DOHH2 (cell line): ENCODE results near the gene PDLIM1.
"Not testable (repeated sequence)": the region's sequence is repeated elsewhere in the genome, so short reads cannot be mapped to it uniquely, and the experiment has no call there.

ENCODE experiments used
- H3F3A ChIP-seq: fragments of 200-600 bp; sonication (generic), shearing (Covaris generic); 2 replicates; pipeline ENCODE4 v1.6.0; 2016; ENCODE audit warnings: antibody characterized with exemption, mild to moderate bottlenecking; ENCODE audit not compliant: control insufficient read depth, insufficient read depth
- H3K27ac ChIP-seq: fragments of 200-600 bp; sonication (generic); 2 replicates; pipeline ENCODE4 v1.5.1; 2014; ENCODE audit warnings: low read depth, mild to moderate bottlenecking, low read length, moderate library complexity
- H3K27me3 ChIP-seq: fragments of 200-600 bp; sonication (generic); 2 replicates; pipeline ENCODE4 v1.6.1; 2014; ENCODE audit warnings: mild to moderate bottlenecking, low read length, mixed read lengths; ENCODE audit not compliant: control insufficient read depth
- H3K36me3 ChIP-seq: fragments of 200-600 bp; sonication (generic); 2 replicates; pipeline ENCODE4 v1.6.1; 2014; ENCODE audit warnings: mild to moderate bottlenecking, low read length, moderate library complexity, mixed read lengths; ENCODE audit not compliant: control insufficient read depth
- H3K4me1 ChIP-seq: fragments of 200-600 bp; sonication (generic); 2 replicates; pipeline ENCODE4 v1.6.1; 2014; ENCODE audit warnings: mild to moderate bottlenecking, low read length, mixed read lengths; ENCODE audit not compliant: control insufficient read depth
- H3K4me2 ChIP-seq: fragments of 200-600 bp; sonication (generic); 2 replicates; pipeline ENCODE4 v1.6.0; 2014; ENCODE audit warnings: mild to moderate bottlenecking, low read length, moderate library complexity
- H3K4me3 ChIP-seq: fragments of 200-600 bp; sonication (generic); 2 replicates; pipeline ENCODE4 v1.5.1; 2014; ENCODE audit warnings: mild to moderate bottlenecking, low read length, mixed read lengths
- H3K79me2 ChIP-seq: fragments of 200-600 bp; sonication (generic); 2 replicates; pipeline ENCODE4 v1.6.1; 2014; ENCODE audit warnings: mild to moderate bottlenecking, low read length, mixed read lengths; ENCODE audit not compliant: control insufficient read depth
- H3K9me2 ChIP-seq: fragments of 200-600 bp; sonication (generic); replicated peaks from 2 replicates; pipeline ENCODE4 v1.6.1; 2014; ENCODE audit warnings: mild to moderate bottlenecking, low read length, mixed read lengths; ENCODE audit not compliant: control insufficient read depth
- H3K9me3 ChIP-seq: fragments of 200-600 bp; sonication (generic); 2 replicates; pipeline ENCODE4 v1.6.1; 2014; ENCODE audit warnings: antibody characterized with exemption, low read length, mixed read lengths; ENCODE audit not compliant: control insufficient read depth, insufficient read depth
- H4K20me1 ChIP-seq: fragments of 200-600 bp; sonication (generic); 2 replicates; pipeline ENCODE4 v1.6.0; 2014; ENCODE audit warnings: low read depth, mild to moderate bottlenecking, antibody characterized with exemption, low read length, moderate library complexity; ENCODE audit not compliant: control insufficient read depth, insufficient read depth
- EZH2phosphoT487 ChIP-seq: fragments of 200-600 bp; sonication (generic); IDR thresholded peaks from 2 replicates; pipeline ENCODE4 v1.6.1; 2017; ENCODE audit warnings: borderline replicate concordance, mild to moderate bottlenecking, antibody characterized with exemption, low read length, moderate library complexity, mixed read lengths
- TF ChIP-seq, protein P1 (sequence below): fragments of 200-600 bp; sonication (generic); IDR thresholded peaks from one replicate; pipeline ENCODE4 v1.5.1; 2014; ENCODE audit warnings: antibody characterized with exemption, mild to moderate bottlenecking, low read depth, low read length; ENCODE audit not compliant: poor library complexity, severe bottlenecking

The PDLIM1 gene

DNA sequence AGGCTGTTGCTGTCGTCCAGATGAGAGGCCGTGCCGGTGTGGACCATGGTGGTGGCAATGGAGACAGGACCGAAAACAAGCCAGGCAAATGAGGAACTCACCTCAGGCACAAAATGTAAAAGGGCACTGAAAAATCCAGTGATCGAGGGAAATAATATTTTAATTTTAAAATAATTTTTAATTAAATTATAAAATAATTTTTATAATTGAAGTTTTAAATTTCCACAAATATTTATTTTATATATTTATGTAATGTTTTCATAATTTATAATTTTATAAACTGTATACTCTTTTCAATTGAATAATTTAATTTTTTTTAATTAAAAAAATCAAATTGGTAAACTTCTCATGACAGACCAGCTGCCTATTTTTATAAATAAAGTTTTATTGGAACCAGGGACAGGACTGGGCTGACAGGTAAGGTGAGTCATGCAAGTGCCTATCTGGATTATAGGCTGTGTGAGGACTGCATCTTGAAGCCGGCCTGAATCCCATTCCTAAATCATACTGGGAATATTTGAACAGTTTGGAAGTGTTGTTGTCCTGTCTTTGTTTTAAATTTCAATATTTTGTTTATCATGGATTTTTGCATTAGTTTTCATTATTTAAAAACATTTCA is 81.2 kb downstream of the PDLIM1 start:
- Histone ChIP-seq H3K4me3 (no peak overlapping the region), H3K4me2 (no peak overlapping the region), H4K20me1 (no peaks in the 10 kb centered on the region), H3K36me3 (no peaks in the 10 kb centered on the region), H3K9me3 (no peaks in the 10 kb centered on the region), H3F3A (no peaks in the 10 kb centered on the region), H3K79me2 (no peaks in the 10 kb centered on the region), H3K4me1 (no peaks in the 10 kb centered on the region), H3K9me2 (no peaks in the 10 kb centered on the region), H3K27ac (no peak overlapping the region), H3K27me3 (no peaks in the 10 kb centered on the region; the same call in 1 of the 2 replicates)
- TF ChIP-seq, protein P1, sequence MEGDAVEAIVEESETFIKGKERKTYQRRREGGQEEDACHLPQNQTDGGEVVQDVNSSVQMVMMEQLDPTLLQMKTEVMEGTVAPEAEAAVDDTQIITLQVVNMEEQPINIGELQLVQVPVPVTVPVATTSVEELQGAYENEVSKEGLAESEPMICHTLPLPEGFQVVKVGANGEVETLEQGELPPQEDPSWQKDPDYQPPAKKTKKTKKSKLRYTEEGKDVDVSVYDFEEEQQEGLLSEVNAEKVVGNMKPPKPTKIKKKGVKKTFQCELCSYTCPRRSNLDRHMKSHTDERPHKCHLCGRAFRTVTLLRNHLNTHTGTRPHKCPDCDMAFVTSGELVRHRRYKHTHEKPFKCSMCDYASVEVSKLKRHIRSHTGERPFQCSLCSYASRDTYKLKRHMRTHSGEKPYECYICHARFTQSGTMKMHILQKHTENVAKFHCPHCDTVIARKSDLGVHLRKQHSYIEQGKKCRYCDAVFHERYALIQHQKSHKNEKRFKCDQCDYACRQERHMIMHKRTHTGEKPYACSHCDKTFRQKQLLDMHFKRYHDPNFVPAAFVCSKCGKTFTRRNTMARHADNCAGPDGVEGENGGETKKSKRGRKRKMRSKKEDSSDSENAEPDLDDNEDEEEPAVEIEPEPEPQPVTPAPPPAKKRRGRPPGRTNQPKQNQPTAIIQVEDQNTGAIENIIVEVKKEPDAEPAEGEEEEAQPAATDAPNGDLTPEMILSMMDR: no peak
- TF ChIP-seq EZH2phosphoT487: no peak

DNA sequence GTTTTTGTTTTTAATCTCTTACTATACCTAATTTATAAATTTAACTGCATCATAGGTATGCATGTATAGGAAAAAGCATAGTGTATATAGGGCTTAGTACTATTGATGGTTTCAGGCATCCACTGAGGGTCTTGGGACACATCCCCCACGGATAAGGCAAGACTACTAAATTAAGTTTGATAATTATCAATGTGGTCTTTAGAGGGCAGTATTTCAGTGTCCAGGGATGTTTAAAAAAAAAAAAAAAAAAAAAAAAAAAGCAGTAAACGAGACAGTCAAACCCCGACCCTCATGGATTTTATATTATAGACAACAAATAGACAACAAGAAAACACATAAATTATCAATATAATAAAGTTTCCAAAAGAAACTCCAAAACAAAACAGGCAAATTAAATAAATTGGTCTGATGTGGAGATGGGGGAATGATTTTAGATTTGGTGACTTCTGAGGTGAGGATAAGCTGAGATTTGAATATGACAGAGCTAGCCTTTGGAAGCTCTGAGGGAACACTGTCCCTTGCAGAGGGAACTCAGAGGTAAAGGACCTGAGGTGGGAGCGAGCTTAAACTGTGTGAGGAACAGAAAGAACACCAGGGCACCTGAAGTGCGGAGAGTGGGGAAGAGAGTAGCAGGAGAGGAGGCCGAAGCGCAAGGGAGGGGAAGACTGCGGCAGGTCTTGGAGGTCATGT is 82.0 kb downstream of the PDLIM1 start:
- no peaks in the 10 kb centered on the region for H3K79me2 ChIP-seq
- no peak overlapping the region for H3K27ac ChIP-seq
- no peaks in the 10 kb centered on the region for H4K20me1 ChIP-seq
- no peaks in the 10 kb centered on the region for H3K4me1 ChIP-seq
- H3F3A ChIP-seq: no peaks in the 10 kb centered on the region
- no peaks in the 10 kb centered on the region for H3K9me2 ChIP-seq
- no peak overlapping the region for H3K4me2 ChIP-seq
- H3K9me3 ChIP-seq: no peaks in the 10 kb centered on the region
- no peaks in the 10 kb centered on the region; the same call in 1 of the 2 replicates for H3K27me3 ChIP-seq
- no peak overlapping the region for H3K4me3 ChIP-seq
- TF ChIP-seq, protein P1: no peak
- TF ChIP-seq EZH2phosphoT487: no peak
- H3K36me3 ChIP-seq: no peaks in the 10 kb centered on the region

DNA sequence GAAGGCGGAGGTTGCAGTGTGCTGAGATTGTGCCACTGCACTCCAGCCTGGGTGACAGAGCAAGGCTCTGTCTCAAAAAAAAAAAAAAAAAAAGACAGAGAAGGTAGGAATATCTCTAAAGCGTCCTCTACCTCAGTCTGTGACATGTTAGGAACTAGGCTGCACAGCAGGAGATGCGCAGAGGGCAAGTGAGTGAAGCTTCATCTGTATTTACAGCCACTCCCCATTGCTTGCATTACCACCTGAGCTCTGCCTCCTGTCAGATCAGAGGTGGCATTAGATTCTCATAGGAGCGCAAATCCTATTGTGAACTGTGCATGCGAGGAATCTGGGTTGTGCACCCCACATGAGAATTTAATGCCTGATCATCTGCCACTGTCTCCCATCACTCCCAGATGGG is 87.9 kb downstream of the PDLIM1 start:
- not testable (repeated sequence) for H3K4me3 ChIP-seq, H3K4me2 ChIP-seq, H3K36me3 ChIP-seq, H3K4me1 ChIP-seq, H3K27ac ChIP-seq, H4K20me1 ChIP-seq, H3F3A ChIP-seq, H3K27me3 ChIP-seq, H3K9me2 ChIP-seq, H3K79me2 ChIP-seq, H3K9me3 ChIP-seq

DNA sequence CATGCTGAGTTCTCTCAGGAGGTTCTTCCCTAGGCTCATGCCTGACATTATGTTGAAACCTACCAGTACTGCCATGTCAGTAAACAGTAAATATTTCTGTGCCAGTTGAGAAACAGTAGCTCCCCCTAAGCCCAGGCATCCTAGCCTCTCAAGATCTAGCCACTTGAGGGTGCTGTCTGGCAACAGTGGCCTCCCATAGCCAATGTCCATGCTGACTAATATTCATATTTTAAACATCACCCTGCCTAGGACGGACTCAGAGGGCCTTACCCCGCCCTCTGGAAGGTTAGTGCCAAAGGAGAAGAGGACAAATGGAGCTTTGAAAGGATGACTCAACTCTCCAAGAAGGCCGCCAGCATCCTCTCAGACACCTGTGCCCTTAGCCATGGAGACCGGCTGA is 89.1 kb downstream of the PDLIM1 start:
- Histone ChIP-seq H3K36me3 (no peaks in the 10 kb centered on the region), H3K4me2 (no peak overlapping the region), H3K27ac (no peak overlapping the region), H3F3A (no peaks in the 10 kb centered on the region), H3K9me2 (no peaks in the 10 kb centered on the region), H3K4me1 (no peaks in the 10 kb centered on the region), H4K20me1 (no peaks in the 10 kb centered on the region), H3K27me3 (no peaks in the 10 kb centered on the region), H3K4me3 (no peak overlapping the region), H3K79me2 (no peaks in the 10 kb centered on the region), H3K9me3 (no peaks in the 10 kb centered on the region)
- no peak for TF ChIP-seq EZH2phosphoT487
- TF ChIP-seq, protein P1: no peak
